GM23338 (cell line): ENCODE results near the gene TBCC. TPM values are rescaled to one million over a fixed set of nuclear protein-coding genes. Genes with fewer than 3 reads are reported as not detected.

Experiments used
- ATAC-seq: fragments of 200-7000 bp; cut with Tn5 transposase; 3 replicates; pipeline ENCODE4 v1.9.1; 2020
- DNase-seq: peaks from one replicate; pipeline ENCODE4 v3.0.0-alpha.2; 2015; ENCODE audit warnings: low spot score
- H2AFZ ChIP-seq: fragments of 200-600 bp; sonication (generic); 2 replicates; pipeline ENCODE4 v1.8.0; 2016; ENCODE audit warnings: antibody characterized with exemption, mild to moderate bottlenecking, moderate library complexity
- H3F3A ChIP-seq: fragments of 200-600 bp; sonication (generic); replicated peaks from 2 replicates; pipeline ENCODE4 v1.8.0; 2017; ENCODE audit warnings: antibody characterized with exemption, mixed run types, low read depth
- H3K27ac ChIP-seq: fragments of 200-600 bp; sonication (generic); 2 replicates; pipeline ENCODE4 v1.6.1; 2016; ENCODE audit warnings: low read depth
- H3K27me3 ChIP-seq: fragments of 200-600 bp; sonication (generic); 2 replicates; pipeline ENCODE4 v1.8.0; 2016; ENCODE audit warnings: mild to moderate bottlenecking, mixed run types, moderate library complexity; ENCODE audit not compliant: insufficient read depth
- H3K36me3 ChIP-seq: fragments of 200-600 bp; sonication (generic); 2 replicates; pipeline ENCODE4 v1.8.0; 2016; ENCODE audit warnings: mild to moderate bottlenecking; ENCODE audit not compliant: insufficient read depth
- H3K4me1 ChIP-seq: fragments of 200-600 bp; sonication (generic); 2 replicates; pipeline ENCODE4 v1.8.0; 2016; ENCODE audit warnings: mild to moderate bottlenecking, moderate library complexity; ENCODE audit not compliant: insufficient read depth
- H3K4me2 ChIP-seq: fragments of 200-600 bp; sonication (generic); 2 replicates; pipeline ENCODE4 v1.7.1; 2017; ENCODE audit warnings: mixed run types
- H3K4me3 ChIP-seq: fragments of 200-600 bp; sonication (generic); 2 replicates; pipeline ENCODE4 v1.6.1; 2016; ENCODE audit warnings: mixed run types
- H3K79me2 ChIP-seq: fragments of 200-600 bp; sonication (generic); replicated peaks from 2 replicates; pipeline ENCODE4 v1.8.0; 2017; ENCODE audit warnings: mild to moderate bottlenecking; ENCODE audit not compliant: insufficient read depth
- H3K9me2 ChIP-seq: fragments of 200-600 bp; sonication (generic); 2 replicates; pipeline ENCODE4 v1.8.0; 2017; ENCODE audit not compliant: insufficient read depth
- H4K20me1 ChIP-seq: fragments of 200-600 bp; sonication (generic); replicated peaks from 2 replicates; pipeline ENCODE4 v1.8.0; 2017; ENCODE audit warnings: mild to moderate bottlenecking; ENCODE audit not compliant: insufficient read depth
- H3K27ac Mint-ChIP-seq: 2 replicates; pipeline ENCODE4 v1.8.0; 2020; ENCODE audit warnings: inconsistent platforms, mild to moderate bottlenecking, moderate library complexity, mixed read lengths
- H3K27me3 Mint-ChIP-seq: 3 replicates; pipeline ENCODE4 v1.8.0; 2022; ENCODE audit warnings: low read depth, mild to moderate bottlenecking, moderate library complexity, mixed read lengths, inconsistent platforms; ENCODE audit not compliant: insufficient read depth, poor library complexity
- H3K36me3 Mint-ChIP-seq: 3 replicates; pipeline ENCODE4 v1.8.0; 2021; ENCODE audit warnings: low read depth, mild to moderate bottlenecking, inconsistent platforms, moderate library complexity, mixed read lengths
- H3K4me1 Mint-ChIP-seq: 3 replicates; pipeline ENCODE4 v1.8.0; 2020; ENCODE audit warnings: mild to moderate bottlenecking, inconsistent platforms, mixed read lengths
- H3K4me3 Mint-ChIP-seq: 3 replicates; pipeline ENCODE4 v1.8.0; 2021; ENCODE audit warnings: moderate library complexity, mild to moderate bottlenecking, inconsistent platforms, mixed read lengths
- H3K9me3 Mint-ChIP-seq: 3 replicates; pipeline ENCODE4 v1.8.0; 2020; ENCODE audit warnings: moderate library complexity, mild to moderate bottlenecking, inconsistent platforms, mixed read lengths
- CTCF ChIP-seq, 2 experiments: fragments of 200-600 bp in 1 of 2; sonication (generic) in 1 of 2; conservative IDR thresholded peaks; 2 replicates each; pipeline versions ENCODE4 v1.5.1 to v1.6.1; 2016 to 2017; ENCODE audit warnings: antibody characterized with exemption in 2 of 2, low read depth in 2 of 2, mild to moderate bottlenecking in 2 of 2, moderate library complexity in 1 of 2
- EZH2 ChIP-seq: fragments of 200-600 bp; sonication (generic); IDR thresholded peaks from one replicate; pipeline ENCODE4 v1.8.0; 2017; ENCODE audit warnings: antibody characterized with exemption, mild to moderate bottlenecking, low read depth; ENCODE audit not compliant: unreplicated experiment
- EZH2phosphoT487 ChIP-seq: fragments of 200-600 bp; sonication (generic); IDR thresholded peaks from one replicate; pipeline ENCODE4 v1.8.1; 2018; ENCODE audit warnings: antibody characterized with exemption; ENCODE audit not compliant: unreplicated experiment
- JUNB ChIP-seq: IDR thresholded peaks from one replicate; pipeline ENCODE4 v1.6.1; 2016; ENCODE audit warnings: antibody characterized with exemption; ENCODE audit not compliant: unreplicated experiment
- NANOG ChIP-seq: IDR thresholded peaks from 2 replicates; pipeline ENCODE4 v1.6.1; 2016; ENCODE audit warnings: antibody characterized with exemption, borderline replicate concordance
- REST ChIP-seq: IDR thresholded peaks from one replicate; pipeline ENCODE4 v1.6.1; 2018; ENCODE audit warnings: antibody characterized with exemption; ENCODE audit not compliant: unreplicated experiment
- STAT1 ChIP-seq: IDR thresholded peaks from one replicate; pipeline ENCODE4 v1.6.1; 2016; ENCODE audit warnings: antibody characterized with exemption; ENCODE audit not compliant: unreplicated experiment
- ZNF331 ChIP-seq: fragments of 250-450 bp; sonication (Bioruptor Pico); IDR thresholded peaks from 2 replicates; pipeline ENCODE4 v1.5.0; 2020; ENCODE audit warnings: low read depth, mild to moderate bottlenecking, moderate library complexity
- ZNF462 ChIP-seq: fragments of 250-450 bp; sonication (Bioruptor Pico); IDR thresholded peaks from 2 replicates; pipeline ENCODE4 v1.5.0; 2020; ENCODE audit warnings: mild to moderate bottlenecking, moderate library complexity
- polyA plus RNA-seq: library from polyadenylated mRNA; unstranded; fragments of >200 nt; fragmentation: Nextera tagmentation; extraction: Ambion mirVana; gene quantifications from 2 replicates; pipeline ENCODE4 v1.2.1, GENCODE V29; 2016
- total RNA-seq: library from RNA; depleted of rRNA; stranded (reverse); fragments of >200 nt; shearing (Covaris generic); gene quantifications from 2 replicates; pipeline ENCODE4 v1.2.3, GENCODE V29; 2014

TBCC gene
- total and polyA plus RNA-seq, 2 experiments from 2014 or later = 45.0 to 48.3 TPM

- no peak for TF ChIP-seq ZNF462 (CRISPR knock-in tag)
Observed at GRCh38 chr6:42795651-42796050, 49.7 kb upstream of the TBCC start (continued).

- no peak overlapping the region for H3K27ac Mint-ChIP-seq
- H3K9me3 Mint-ChIP-seq = no peaks in the 10 kb centered on the region
- no peaks in the 10 kb centered on the region for H3K36me3 ChIP-seq
- no peaks in the 10 kb centered on the region for H3K9me2 ChIP-seq
- H3K27me3 Mint-ChIP-seq = peaks cover 4% of the 10 kb centered on the region
- H3K4me1 ChIP-seq = peaks cover 42% of the 10 kb centered on the region
- H3K36me3 Mint-ChIP-seq = peaks cover 3% of the 10 kb centered on the region; the same call in 1 of the 3 replicates
- no peaks in the 10 kb centered on the region for H3K27me3 ChIP-seq
- peaks cover 18% of the 10 kb centered on the region for H4K20me1 ChIP-seq
- peaks cover 6% of the 10 kb centered on the region; the same call in 1 of the 2 replicates for H3F3A ChIP-seq
- H2AFZ ChIP-seq = no peak overlapping the region
- no peak for DNase-seq
- no peak overlapping the region for H3K4me3 Mint-ChIP-seq
- H3K4me1 Mint-ChIP-seq = peaks cover 30% of the 10 kb centered on the region
- H3K27ac ChIP-seq = 0 out of 2 replicates have a peak overlapping the region, but pooled peaks have one; percentile 65
- H3K4me3 ChIP-seq = no peak overlapping the region
- H3K4me2 ChIP-seq = no peak overlapping the region
- ATAC-seq = no peak
- H3K79me2 ChIP-seq = peaks cover 41% of the 10 kb centered on the region
- no peak for TF ChIP-seq STAT1
- no peak for TF ChIP-seq EZH2
- TF ChIP-seq EZH2phosphoT487 = no peak
- no peak for TF ChIP-seq REST
- TF ChIP-seq CTCF (conservative IDR thresholded peaks at IDR 0.05; ENCODE audit: low read depth in 2 of 2) = no peak
- no peak for TF ChIP-seq ZNF331 (CRISPR knock-in tag)
- TF ChIP-seq JUNB = no peak
- TF ChIP-seq NANOG = no peak
Observed at GRCh38 chr6:42791706-42792320, 45.9 kb upstream of the TBCC start.
